Amniotic stem cell (primary cell): ENCODE results near the gene CASR.

Experiments used
- DNase-seq: peaks from one replicate; lab custom pipeline; 2025; lab: John Stamatoyannopoulos, UW

CASR gene

GRCh38 chr3:122258757-122259371 is 75.4 kb downstream of the CASR start:
- DNase-seq, result peak; percentile 23

DNA sequence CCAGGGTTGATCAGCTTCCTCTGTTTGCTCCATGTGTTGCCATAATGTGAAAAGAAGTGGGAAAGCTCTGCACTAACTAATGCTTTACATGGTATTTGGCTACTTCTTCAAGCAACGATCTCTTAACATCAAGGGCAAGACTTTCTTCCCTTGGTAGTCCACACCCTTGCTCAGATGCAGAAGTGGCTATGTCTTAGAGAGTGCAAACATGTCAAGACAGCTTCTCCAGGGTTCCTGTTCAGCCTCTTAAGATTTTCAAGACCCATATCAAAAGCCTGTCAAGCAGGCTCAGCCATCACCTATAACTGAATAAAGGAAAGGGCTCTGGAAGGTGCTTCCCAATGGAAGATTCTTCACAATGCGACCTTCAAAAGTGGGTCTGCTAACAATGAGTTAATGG is 76.7 kb downstream of the CASR start:
- DNase-seq, result no peak

- DNase-seq, result no peak
Measured at GRCh38 chr3:122263058-122263457, 79.6 kb downstream of the CASR start.

GRCh38 chr3:122263974-122264588 is 80.6 kb downstream of the CASR start:
- no peak for DNase-seq

DNA sequence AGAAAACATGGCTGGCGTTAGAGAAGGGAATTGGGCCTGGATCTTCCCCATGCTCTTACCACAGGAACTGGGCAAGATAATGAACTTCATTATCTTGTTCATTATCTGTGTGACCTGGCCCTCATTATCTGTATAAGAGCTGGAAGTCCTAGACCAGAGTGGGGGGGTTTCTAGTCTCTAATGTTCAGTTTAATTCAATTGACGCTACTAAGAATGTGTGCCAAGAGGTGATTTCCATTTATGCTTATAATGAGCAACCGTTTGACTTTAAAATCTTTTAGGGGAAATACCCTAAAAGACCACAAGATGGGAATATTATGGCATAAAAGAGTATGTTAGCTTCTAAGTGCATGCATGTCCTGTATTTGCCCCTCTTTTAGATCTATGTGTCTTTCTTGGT is 82.5 kb downstream of the CASR start:
- no peak for DNase-seq

GRCh38 chr3:122268257-122269024 is 85.0 kb downstream of the CASR start:
- no peak for DNase-seq

- no peak for DNase-seq
Measured at GRCh38 chr3:122269045-122269444, 85.6 kb downstream of the CASR start.

DNA sequence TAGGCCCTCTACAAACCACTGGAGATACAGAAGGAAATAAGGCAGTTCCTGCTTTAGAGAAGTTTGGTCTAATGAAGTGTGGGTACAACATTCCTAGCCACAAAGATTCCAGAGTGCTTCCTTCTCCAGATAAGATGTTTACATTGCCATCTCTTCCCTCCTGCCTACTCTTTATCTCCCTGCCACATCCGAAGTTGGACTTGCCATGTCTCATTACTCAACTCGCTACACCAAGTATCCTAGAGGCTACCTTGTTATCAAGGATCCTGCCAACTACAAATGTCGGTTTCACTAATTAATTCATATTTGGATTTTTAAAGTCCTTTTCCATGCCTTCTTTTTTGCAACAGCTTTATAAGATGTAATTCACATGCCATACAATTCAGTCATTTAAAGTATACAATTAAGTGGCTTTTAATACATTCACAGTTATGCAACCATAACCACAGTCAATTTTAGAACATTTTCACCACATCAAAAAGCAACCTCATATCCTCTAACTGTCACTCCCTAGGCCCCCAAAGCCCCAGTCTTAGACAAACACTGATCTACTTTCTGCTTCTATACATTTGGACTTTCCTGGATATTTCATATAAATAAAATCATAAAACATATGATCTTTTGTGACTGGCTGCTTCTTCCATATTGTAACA is 87.9 kb downstream of the CASR start:
- no peak for DNase-seq

- DNase-seq, result no peak
Measured at GRCh38 chr3:122272879-122273278, 89.4 kb downstream of the CASR start.

DNA sequence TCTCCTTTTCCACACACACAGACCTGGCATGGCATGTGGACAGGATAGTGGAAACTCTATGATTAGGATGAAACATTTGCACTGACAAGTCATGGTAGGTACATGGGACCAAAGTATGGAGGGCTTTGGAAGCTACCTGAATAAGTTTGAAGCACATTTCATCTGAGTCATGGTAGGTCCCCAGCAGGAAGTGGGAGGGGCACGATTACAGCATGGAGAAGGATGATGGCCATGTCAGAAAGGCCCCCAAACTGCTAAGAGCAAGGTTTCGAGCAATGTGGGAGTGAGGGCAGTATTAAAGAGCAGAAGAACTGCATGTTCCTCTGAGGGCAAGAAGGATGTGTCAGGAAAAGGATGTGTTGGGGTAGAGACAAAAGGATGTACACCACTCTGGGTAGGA is 90.0 kb downstream of the CASR start:
- DNase-seq, result no peak

- no peak for DNase-seq
Measured at GRCh38 chr3:122281891-122282290, 98.4 kb downstream of the CASR start.

GRCh38 chr3:122283796-122284445 is 100.5 kb downstream of the CASR start:
- no peak for DNase-seq

DNA sequence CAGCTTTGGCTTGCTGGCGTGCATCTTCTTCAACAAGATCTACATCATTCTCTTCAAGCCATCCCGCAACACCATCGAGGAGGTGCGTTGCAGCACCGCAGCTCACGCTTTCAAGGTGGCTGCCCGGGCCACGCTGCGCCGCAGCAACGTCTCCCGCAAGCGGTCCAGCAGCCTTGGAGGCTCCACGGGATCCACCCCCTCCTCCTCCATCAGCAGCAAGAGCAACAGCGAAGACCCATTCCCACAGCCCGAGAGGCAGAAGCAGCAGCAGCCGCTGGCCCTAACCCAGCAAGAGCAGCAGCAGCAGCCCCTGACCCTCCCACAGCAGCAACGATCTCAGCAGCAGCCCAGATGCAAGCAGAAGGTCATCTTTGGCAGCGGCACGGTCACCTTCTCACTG is 101.0 kb downstream of the CASR start:
- no peak for DNase-seq

- no peak for DNase-seq
Measured at GRCh38 chr3:122294359-122294758, 110.9 kb downstream of the CASR start.

DNA sequence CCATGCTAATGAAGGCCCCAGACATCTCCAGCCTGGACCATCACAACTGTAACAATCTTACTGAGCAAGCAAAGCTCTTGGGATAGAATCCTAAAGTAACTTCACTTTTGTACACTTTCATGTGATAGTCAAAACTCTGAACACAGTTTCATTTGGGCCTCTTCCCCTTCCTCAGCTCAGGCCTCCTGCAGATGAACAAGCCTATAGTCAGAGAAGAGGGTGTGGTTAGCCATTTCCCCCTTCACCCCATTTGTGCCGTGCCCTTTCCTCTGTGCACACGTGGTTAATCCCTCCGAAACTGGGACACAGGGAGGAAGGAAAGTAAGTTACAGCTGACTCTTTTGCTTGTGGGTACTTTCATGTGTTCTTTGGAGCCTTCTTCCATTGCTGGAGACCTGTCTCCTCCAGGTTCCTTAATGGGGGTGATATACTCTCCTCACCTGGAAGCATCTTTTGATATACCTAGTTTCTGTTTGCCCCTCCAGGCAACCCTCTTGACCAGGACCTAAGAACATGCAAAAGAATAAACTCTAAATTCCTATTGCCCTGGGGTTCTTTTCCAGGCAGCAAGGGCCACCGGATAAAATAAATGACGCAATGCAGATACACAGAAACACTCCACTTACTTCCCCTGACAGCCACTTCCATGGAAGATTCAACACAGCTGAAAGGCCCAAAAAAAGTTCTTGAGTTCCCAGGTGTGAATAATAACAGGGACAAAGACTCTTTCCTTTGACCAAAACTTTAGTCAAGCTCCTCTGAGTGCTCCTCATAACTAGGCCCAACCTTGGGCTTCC is 112.0 kb downstream of the CASR start:
- DNase-seq, result no peak

DNA sequence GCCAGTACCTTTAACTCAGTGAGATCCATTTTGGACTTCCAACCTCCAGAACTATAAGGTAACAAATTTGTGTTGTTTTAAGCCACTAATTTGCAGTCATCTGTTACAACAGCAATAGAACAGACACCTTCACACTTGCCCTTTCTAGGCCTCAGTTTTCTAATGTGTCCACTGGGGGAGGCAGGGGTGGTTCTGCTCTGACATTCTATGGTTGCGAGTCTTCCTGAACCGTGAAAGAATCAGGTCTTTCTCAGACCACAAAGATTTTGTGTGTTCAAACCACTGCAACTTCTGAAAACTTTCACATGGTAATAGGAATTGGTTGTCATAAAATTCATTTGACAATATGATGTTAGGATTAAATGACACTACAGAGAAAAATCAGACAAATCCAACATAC is 114.8 kb downstream of the CASR start:
- DNase-seq, result no peak

DNA sequence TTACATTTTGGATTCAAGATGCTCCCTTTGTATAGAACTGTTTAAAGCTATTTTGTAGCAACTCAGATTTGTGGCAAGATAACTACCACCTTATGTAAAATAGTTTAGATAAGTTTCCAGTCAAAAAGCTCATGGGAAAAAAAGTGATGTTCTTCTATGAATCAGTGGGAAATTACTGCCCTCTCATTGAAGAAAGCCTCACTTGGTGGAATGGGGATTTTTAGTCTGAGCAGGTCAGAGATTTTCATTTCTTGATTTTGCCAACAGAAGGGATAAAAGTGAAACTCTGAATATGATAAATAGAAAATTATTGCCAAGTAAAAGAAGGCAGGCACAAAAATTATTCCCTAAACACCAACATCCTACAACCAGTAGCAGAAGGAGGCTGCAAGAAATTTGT is 115.7 kb downstream of the CASR start:
- DNase-seq, result no peak

DNA sequence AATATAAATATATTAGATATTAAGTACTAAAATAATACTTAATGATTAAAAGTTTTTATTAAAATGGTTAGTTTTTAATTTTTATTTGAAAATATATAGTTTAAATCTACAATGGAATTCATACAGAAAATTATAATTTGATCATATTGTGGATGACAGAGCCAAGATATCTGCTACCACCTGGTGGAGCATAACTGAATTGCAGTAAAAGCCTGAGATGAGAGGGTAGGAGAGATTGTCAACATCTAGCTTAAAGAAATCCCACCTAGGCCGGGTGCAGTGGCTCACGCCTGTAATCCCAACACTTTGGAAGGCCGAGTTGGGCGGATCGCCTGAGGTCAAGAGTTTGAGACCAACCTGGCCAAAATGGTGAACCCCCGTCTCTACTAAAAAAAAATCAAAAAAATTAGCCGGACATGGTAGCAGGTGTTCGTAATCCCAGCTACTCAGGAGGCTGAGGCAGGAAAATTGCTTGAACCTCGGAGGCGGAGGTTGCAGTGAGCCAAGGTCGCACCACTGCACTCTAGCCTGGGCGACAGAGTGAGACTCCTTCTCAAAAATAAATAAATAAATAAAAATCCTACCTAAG is 116.5 kb downstream of the CASR start:
- no peak for DNase-seq

- DNase-seq, result no peak
Measured at GRCh38 chr3:122301063-122301462, 117.6 kb downstream of the CASR start.

GRCh38 chr3:122305818-122306621 is 122.6 kb downstream of the CASR start:
- DNase-seq, result no peak
